Hematopoietic multipotent progenitor cell treated with erythropoietin and hydrocortisone succinate and interleukin-3 and kit ligand, for 17 days (in vitro differentiated cells): ENCODE results near the gene LIMD2.
A peak's percentile ranks its signal among the peaks of the same experiment; 100 is the strongest.

Experiments
- DNase-seq: peaks from one replicate; pipeline ENCODE4 v3.0.0-alpha.2; 2015; ENCODE audit warnings: low spot score

Gene LIMD2

DNA sequence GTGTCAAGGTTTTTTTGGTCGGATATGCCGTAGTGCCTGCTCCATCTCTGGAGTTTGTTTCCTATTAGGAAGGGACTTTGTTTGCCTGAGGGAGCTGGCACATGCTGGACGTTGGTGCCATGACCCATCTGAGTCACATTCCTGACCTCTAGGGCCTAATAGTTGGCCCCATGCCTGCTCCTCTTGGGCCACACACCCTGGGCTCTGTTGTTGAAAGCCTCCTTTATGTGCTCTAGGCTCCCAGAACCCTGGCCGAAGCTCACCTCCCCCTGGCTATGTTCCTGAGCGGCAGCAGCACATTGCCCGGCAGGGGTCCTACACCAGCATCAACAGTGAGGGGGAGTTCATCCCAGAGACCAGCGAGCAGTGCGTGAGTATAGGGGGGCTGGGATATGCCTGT, 18.4 kb downstream of the LIMD2 start:
- no peak for DNase-seq

DNA sequence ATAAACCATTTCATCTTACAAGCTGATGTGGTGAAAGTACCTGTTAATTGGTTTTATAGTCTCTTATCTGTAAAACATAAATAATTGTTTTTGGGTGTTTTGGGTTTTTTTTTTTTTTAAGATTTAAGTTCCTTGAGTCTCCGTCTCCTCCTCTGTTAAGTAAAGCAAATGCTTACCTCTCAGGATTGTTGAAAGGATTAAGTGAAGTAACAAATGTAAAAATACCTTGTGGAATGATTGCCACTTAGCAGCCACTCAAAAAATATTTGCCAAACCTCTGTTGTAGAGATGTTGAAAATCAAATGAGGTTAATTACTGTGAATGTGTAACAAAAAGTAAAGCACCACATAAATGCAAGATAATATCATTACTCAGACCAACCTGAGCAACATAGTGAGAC, 19.2 kb downstream of the LIMD2 start:
- no peak for DNase-seq

- DNase-seq = no peak
Measured at GRCh38 chr17:63679214-63679613, 20.7 kb downstream of the LIMD2 start.

- no peak for DNase-seq
Measured at GRCh38 chr17:63676584-63676983, 23.3 kb downstream of the LIMD2 start.

DNA sequence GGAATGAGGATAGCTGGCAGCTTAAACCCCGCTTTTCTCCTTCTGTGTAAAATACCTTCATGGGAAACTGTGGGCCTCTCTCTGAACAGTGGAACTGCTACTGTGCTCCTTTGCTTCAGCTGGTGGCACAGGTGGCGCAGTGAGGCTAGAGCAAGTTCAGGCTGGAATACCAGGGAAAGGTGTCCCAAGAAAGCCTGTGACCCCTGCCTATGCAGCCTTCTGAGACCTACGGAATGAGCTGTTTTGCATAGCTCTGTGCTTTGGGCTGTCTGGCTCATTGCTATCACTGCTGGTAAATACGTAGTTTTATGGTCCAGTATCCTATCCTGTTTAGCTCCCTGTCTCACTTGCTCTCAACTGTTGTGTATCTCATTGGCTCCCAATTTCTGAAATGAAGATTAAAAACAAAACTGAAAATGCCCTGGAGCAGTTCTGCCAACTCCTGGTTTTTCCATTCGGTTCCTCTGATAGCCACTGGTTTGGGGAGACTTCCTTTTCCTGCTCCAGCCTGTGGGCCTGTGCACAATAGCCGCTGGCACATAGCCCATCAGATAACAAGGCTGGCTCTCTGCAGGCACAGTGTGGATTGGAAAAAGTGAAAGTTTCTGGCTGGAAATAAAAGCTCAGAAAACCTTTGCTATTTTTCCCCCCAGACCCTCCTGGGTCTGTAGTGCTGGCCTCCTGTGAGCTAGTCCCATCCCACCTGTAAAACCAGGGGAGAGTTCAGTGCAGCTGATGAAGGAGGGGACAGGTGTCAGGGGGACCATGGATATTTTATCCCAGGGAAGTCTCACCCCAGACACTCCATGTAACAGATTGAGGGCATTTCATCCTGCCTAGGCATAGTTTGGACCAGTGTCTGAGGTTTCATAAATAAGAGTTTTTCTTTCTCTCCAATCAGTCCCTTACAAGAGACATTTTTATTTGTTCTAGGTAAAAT, 24.0 kb downstream of the LIMD2 start:
- DNase-seq = peak; percentile 58

GRCh38 chr17:63675231-63675606, 24.7 kb downstream of the LIMD2 start:
- DNase-seq = no peak

GRCh38 chr17:63672856-63673255, 27.1 kb downstream of the LIMD2 start:
- no peak for DNase-seq

DNA sequence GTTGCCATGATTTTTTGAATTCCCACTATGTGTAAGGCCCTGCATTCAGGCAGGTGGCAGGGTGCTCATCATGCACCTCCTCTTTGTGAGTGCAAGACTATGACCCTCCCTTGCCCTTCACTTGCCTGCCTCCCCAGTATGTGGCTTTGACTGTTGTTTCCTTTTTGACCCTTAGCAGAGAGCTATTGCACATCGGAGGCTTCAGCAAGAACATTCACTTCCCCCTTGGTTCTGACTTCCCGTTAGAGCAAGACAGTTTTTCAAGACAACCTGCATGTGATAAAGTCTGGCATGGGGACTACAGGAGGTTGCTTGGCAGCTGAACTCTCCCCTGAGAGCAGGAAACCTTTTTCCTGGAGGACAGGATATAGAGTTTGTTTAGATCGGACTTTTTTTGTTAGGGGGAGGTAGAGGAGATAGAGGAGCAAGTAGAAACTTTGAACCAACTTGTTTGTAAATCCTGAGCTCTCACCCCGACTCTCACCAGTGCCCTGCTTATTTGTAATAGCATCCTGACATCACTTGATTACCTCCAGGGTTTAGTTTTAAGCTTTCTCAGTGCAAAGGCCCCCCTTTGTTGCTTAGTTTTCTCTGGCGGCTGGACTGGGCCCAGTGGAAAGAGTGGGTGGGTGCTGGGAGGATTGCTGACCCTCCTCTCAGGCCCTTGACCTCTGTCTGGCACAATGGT, 34.3 kb downstream of the LIMD2 start:
- DNase-seq = no peak

DNA sequence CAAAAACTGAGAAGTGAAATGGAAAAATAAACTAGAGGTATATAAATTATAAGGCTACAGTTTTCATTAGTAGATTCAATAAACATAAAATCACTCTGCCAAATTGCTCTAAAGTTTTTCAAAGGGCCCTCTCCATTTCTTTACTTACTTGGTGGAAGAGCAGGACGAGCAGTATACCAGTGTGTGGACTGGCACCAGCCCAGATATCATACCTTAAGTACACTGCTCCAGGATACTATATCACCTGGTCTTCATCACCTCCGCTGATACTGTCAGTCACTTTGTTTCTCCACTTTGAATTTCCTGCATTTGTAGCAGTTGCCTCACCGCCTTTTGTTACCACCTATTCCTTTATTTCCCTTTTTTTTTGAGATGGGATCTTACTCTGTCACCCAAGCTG, 40.1 kb downstream of the LIMD2 start:
- no peak for DNase-seq

DNA sequence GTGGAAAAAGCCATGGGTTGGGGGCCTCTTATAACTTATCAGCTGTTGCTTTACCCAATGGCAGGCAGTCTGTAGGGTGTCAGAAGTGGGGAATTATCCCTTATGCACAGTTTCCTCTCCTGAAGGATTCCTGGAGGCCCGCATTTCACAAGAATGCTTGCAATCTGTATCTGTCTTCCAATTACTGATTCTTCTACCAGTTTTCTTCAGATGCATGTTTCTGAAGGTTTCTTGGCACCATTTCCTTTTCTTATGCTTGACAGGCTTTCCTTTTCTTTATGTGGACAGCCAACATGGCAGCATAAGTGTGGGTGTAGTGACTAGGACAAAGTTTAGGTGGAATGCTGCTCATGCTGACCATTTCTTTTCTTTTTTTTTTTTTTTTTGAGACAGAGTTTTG, 41.6 kb downstream of the LIMD2 start:
- no peak for DNase-seq

DNA sequence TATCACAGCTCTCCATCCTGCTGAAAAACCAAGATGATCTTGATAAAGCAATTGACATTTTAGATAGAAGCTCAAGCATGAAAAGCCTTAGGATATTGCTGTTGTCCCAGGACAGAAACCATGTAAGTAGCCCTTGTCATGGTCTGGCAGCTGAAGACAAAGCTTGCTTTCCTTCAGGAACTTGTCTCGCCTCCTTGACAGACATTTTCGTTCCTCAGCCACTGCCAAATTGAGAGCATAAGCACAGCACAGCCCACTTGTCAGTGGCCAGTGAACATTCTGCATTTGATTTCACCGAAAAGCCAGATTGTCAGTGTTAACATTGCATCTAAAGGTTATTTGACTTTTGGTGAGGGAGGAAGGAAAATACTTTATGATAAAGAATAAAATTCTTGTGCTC, 42.1 kb downstream of the LIMD2 start:
- no peak for DNase-seq

GRCh38 chr17:63653050-63653449, 46.9 kb downstream of the LIMD2 start:
- no peak for DNase-seq

DNA sequence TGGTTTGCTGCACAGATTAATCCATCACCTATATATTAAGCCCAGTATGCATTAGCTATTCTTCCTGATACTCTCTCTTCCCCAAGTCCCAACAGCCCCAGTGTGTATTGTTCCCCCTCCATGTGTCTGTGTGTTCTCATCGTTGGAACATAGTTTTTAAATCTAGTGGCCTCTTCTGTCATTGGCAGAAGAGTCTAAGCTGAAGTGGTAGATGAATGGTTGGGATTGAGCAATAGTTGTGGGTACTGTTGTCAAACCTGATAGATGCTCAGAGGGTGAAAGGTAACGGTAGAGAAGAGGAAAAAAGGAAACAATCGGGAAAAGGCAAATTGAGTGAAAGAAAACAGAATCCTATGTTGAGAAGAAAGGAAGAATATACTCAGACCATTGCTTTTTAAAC, 47.8 kb downstream of the LIMD2 start:
- DNase-seq = no peak

DNA sequence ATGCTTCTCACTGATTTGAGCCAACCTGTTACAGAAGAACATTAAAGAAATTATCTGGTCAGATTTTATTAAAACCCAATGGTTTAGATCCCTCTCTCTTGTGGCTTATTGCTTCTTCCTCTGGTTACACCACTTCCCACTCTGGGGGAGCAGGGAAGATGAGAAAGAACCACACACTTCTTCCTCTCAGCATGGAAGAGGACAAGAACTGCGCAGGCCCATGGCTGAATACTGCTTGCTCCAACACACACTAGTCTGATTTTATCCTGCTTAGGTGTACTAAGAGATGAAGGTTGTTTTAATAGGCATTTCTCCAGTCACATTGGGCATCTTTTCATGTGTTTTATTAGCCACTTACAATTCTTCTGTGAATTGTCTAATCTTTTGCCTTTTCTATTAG, 50.1 kb downstream of the LIMD2 start:
- no peak for DNase-seq

DNA sequence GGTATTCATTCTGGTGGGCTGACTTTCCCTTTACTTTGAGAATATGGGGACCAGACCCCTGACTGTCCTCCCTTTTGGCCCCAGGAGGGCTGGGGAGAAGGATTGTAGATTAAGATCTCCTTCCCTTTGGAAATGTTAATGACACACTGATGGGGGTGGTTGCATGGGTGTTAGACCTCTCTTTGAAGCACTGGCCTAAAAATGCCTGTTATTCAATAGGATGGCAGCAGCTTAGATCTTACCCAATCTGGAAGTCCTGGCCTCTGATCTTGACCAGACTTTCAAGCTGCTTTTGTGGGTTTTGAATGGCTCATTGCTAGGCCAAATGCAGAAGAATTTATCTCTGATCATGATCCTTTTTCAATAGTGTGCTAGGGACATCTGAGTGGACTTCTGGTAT, 52.0 kb downstream of the LIMD2 start:
- DNase-seq = no peak

DNA sequence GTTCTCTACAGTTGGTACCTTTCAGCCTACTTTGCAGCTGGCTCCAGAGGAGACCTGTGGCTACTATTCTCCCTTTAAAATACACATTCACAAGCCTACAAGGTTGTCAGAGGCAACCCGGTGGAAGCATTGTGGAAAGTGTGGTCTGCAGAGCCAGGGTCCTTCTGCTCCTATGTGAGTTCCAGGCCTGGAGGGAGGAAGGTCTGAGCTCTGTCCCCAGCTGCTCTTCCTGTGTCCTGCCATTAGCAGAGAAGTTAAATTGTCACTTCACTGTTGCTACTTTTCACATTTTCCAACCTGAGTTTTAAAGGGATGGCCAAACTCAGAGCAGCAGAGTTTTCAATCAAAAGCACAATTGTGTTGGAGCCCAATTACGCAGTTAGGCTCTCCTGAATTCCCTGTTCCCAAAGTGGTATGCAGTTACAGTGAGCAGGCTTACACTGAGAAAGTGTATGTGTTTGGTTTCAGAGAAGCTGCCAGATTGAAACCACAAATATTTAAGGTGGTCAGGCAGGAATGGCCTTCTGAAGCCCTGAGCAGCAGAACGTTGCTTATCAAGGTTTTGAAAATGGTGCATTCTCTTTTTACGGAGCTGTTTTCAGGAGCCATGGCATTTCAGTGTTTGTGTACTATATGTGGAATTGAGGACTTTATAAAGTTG, 52.7 kb downstream of the LIMD2 start:
- DNase-seq = no peak

DNA sequence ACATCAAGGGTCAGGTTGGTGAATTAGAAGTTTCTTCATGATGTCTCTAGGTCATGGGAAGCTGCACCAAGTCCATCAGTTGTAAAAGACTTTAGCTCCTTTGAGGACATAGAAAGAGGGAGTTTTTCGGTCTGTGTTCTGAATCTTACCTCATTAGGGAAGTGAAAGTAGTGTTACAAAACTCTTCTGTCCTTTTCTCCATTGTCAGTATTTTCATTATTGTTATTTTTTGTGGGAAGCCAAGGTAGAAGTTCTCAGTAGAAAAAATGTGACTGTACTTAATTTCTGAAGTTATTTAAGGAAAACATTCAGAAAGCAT, 53.5 kb downstream of the LIMD2 start:
- no peak for DNase-seq
